HEK293 (cell line): ENCODE measurements around the gene DSCAML1.

Experiments used
- CTCF ChIA-PET: fragments of 350-600 bp; formaldehyde crosslinking; extraction: SDS; loops from one replicate; lab custom pipeline; 2021; ENCODE audit warnings: antibody characterized with exemption; lab: Yijun Ruan, JAX
- POLR2A ChIA-PET: fragments of 300-600 bp; formaldehyde crosslinking; extraction: SDS; loops from one replicate; lab custom pipeline; 2020; ENCODE audit warnings: antibody characterized with exemption, inconsistent platforms; lab: Yijun Ruan, JAX
- H3K27ac ChIP-seq: fragments of 200-500 bp; sonication (Bioruptor generic); 2 replicates; pipeline ENCODE4 v1.5.1; 2014; ENCODE audit warnings: low read depth, low read length, control low read depth, inconsistent platforms; ENCODE audit errors: extremely low read depth
- H3K36me3 ChIP-seq, 2 experiments: fragments of 200-500 bp in 1 of 2; sonication (Bioruptor generic) in 1 of 2; 1 replicate in 1 of 2; 2 replicates in 1 of 2; pipeline ENCODE4 v1.5.1; 2014 to 2017; ENCODE audit warnings: inconsistent platforms in 2 of 2, low read length in 2 of 2; ENCODE audit not compliant: control insufficient read depth in 2 of 2, insufficient read depth in 1 of 2
- H3K4me1 ChIP-seq: fragments of 200-500 bp; sonication (Bioruptor generic); 2 replicates; pipeline ENCODE4 v1.5.1; 2014; ENCODE audit warnings: mild to moderate bottlenecking, low read length, inconsistent platforms; ENCODE audit not compliant: control insufficient read depth, insufficient read depth
- H3K4me3 ChIP-seq: 2 replicates; pipeline ENCODE4 v1.5.1; 2011; ENCODE audit warnings: low read depth, mild to moderate bottlenecking, control low read depth, low read length, moderate library complexity
- H3K9me3 ChIP-seq: fragments of 200-500 bp; sonication (Bioruptor generic); 2 replicates; pipeline ENCODE4 v1.5.1; 2014; ENCODE audit warnings: low read depth, low read length, inconsistent platforms; ENCODE audit not compliant: control insufficient read depth, insufficient read depth
- GLIS1 ChIP-seq: fragments of 450-650 bp; formaldehyde crosslinking; IDR thresholded peaks from 2 replicates; pipeline ENCODE4 v1.5.1; 2016; ENCODE audit warnings: missing biosample characterization, missing genetic modification characterization
- SCRT1 ChIP-seq: fragments of 450-650 bp; formaldehyde crosslinking; IDR thresholded peaks from 2 replicates; pipeline ENCODE4 v1.5.1; 2016; ENCODE audit warnings: missing biosample characterization, missing genetic modification characterization, borderline replicate concordance
- SCRT2 ChIP-seq: fragments of 450-650 bp; formaldehyde crosslinking; IDR thresholded peaks from 2 replicates; pipeline ENCODE4 v1.5.1; 2016; ENCODE audit warnings: missing biosample characterization, missing genetic modification characterization
- WT1 ChIP-seq: fragments of 450-650 bp; formaldehyde crosslinking; IDR thresholded peaks from 2 replicates; pipeline ENCODE4 v1.5.1; 2016; ENCODE audit warnings: missing biosample characterization, missing genetic modification characterization
- ZFP69B ChIP-seq: fragments of 450-650 bp; formaldehyde crosslinking; IDR thresholded peaks from 2 replicates; pipeline ENCODE4 v1.5.1; 2016; ENCODE audit warnings: missing biosample characterization, missing genetic modification characterization
- ZNF112 ChIP-seq: fragments of 450-650 bp; formaldehyde crosslinking; IDR thresholded peaks from 2 replicates; pipeline ENCODE4 v1.5.0; 2017; ENCODE audit warnings: missing biosample characterization, missing genetic modification characterization
- ZNF132 ChIP-seq: fragments of 450-650 bp; formaldehyde crosslinking; IDR thresholded peaks from 2 replicates; pipeline ENCODE4 v1.5.1; 2017; ENCODE audit warnings: missing biosample characterization, missing genetic modification characterization, borderline replicate concordance
- ZNF140 ChIP-seq: fragments of 450-650 bp; formaldehyde crosslinking; IDR thresholded peaks from 2 replicates; pipeline ENCODE4 v1.5.1; 2016; ENCODE audit warnings: missing biosample characterization, missing genetic modification characterization
- ZNF184 ChIP-seq: fragments of 450-650 bp; IDR thresholded peaks from 2 replicates; pipeline ENCODE4 v1.5.1; 2018; ENCODE audit warnings: missing biosample characterization, mild to moderate bottlenecking, missing genetic modification characterization
- ZNF266 ChIP-seq: fragments of 450-650 bp; formaldehyde crosslinking; IDR thresholded peaks from 2 replicates; pipeline ENCODE4 v1.5.1; 2016; ENCODE audit warnings: missing biosample characterization, missing genetic modification characterization, low read depth
- ZNF335 ChIP-seq: fragments of 450-650 bp; formaldehyde crosslinking; conservative IDR thresholded peaks from 2 replicates; pipeline ENCODE4 v1.5.1; 2016; ENCODE audit warnings: missing biosample characterization, missing genetic modification characterization
- ZNF366 ChIP-seq: fragments of 450-650 bp; formaldehyde crosslinking; conservative IDR thresholded peaks from 2 replicates; pipeline ENCODE4 v1.5.1; 2016; ENCODE audit warnings: missing biosample characterization, missing genetic modification characterization
- ZNF433 ChIP-seq: fragments of 450-650 bp; formaldehyde crosslinking; IDR thresholded peaks from 2 replicates; pipeline ENCODE4 v1.5.1; 2016; ENCODE audit warnings: missing biosample characterization, missing genetic modification characterization, low read depth
- ZNF555 ChIP-seq: fragments of 450-650 bp; formaldehyde crosslinking; conservative IDR thresholded peaks from 2 replicates; pipeline ENCODE4 v1.5.1; 2017; ENCODE audit warnings: missing biosample characterization, mild to moderate bottlenecking, missing genetic modification characterization, inconsistent platforms
- ZNF596 ChIP-seq: fragments of 450-650 bp; IDR thresholded peaks from 2 replicates; pipeline ENCODE4 v1.5.0; 2018; ENCODE audit warnings: missing biosample characterization, mild to moderate bottlenecking, missing genetic modification characterization, moderate library complexity
- ZNF660 ChIP-seq: fragments of 450-650 bp; IDR thresholded peaks from 2 replicates; pipeline ENCODE4 v1.5.1; 2018; ENCODE audit warnings: missing biosample characterization, mild to moderate bottlenecking, missing genetic modification characterization
- ZNF785 ChIP-seq: fragments of 450-650 bp; formaldehyde crosslinking; IDR thresholded peaks from 2 replicates; pipeline ENCODE4 v1.5.1; 2016; ENCODE audit warnings: missing biosample characterization, missing genetic modification characterization
- TF ChIP-seq, protein P1 (sequence below): fragments of 450-650 bp; formaldehyde crosslinking; IDR thresholded peaks from 2 replicates; pipeline ENCODE4 v1.5.1; 2017; ENCODE audit warnings: missing biosample characterization, missing genetic modification characterization
- TF ChIP-seq, protein P2 (sequence below): fragments of 450-650 bp; formaldehyde crosslinking; IDR thresholded peaks from 2 replicates; pipeline ENCODE4 v1.5.1; 2016; ENCODE audit warnings: missing biosample characterization, missing genetic modification characterization
- TF ChIP-seq, protein P3 (sequence below): fragments of 450-650 bp; IDR thresholded peaks from 2 replicates; pipeline ENCODE4 v1.5.1; 2018; ENCODE audit warnings: missing biosample characterization, missing genetic modification characterization

The DSCAML1 gene

DNA sequence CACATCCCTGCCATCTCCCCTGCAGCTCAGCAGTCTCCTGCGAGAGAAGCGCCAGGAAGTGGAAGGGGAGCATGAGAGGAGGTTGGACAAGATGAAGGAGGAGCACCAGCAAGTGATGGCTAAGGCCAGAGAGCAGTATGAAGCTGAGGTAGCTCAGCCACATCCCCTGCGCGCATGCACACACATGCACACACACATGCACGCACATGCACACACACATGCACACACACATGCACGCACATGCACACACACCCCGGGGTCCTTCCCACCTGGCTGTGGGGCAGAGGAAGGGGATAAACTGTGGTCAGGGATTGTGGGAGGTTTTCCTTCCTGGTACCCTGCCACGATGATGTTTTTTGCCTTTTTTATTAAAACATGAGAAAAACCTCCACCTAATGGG is 404.0 kb downstream of the DSCAML1 start:
- Histone ChIP-seq H3K9me3 (no peaks in the 10 kb centered on the region), H3K4me3 (no peak overlapping the region), H3K36me3 (peaks cover 0 to 90% of the 10 kb centered on the region in 2 experiments; a peak in 2 of 3 replicates), H3K27ac (no peak overlapping the region), H3K4me1 (no peaks in the 10 kb centered on the region)
- ChIA-PET POLR2A (no interaction called here), CTCF (interaction anchor here (0.7 to 1.0 kb wide), 4 partner anchors 32 to 426 kb away, joined by 3 read pairs; no protein-coding TSS in a partner anchor)
- TF ChIP-seq, protein P1, sequence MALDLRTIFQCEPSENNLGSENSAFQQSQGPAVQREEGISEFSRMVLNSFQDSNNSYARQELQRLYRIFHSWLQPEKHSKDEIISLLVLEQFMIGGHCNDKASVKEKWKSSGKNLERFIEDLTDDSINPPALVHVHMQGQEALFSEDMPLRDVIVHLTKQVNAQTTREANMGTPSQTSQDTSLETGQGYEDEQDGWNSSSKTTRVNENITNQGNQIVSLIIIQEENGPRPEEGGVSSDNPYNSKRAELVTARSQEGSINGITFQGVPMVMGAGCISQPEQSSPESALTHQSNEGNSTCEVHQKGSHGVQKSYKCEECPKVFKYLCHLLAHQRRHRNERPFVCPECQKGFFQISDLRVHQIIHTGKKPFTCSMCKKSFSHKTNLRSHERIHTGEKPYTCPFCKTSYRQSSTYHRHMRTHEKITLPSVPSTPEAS = peak; percentile 68; the same call in 1 of the 2 replicates
- no peak for TF ChIP-seq SCRT1 (tag by site-specific recombination)

DNA sequence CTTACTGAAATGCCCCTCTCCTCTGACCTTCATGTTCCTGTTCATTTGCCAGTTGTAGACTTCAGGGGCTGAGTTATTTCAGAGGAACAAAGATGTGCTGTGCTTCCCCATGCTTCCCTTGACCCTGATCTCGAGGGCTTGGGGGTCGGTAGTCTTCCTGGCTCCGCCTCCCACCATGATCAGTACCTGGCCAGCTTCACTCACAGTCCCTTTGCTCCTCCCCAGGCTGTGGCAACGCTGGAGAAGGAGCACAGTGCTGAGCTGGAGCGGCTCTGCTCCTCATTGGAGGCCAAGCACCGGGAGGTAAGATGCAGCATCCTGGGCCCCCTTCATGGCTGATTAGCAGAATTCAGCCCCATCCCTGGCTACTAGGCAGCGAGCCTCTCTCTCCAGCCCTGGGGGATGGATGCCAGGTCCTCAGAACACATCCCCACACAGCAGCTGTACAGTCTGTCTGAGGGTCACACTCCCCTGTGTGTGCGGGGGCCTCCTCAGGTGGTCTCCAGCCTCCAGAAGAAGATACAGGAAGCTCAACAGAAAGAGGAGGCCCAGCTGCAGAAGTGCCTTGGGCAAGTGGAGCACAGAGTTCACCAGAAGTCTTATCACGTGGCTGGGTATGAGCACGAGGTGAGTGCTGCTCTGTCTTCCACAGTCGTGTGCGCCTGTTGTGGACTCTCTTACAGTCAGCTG is 404.9 kb downstream of the DSCAML1 start:
- no peak overlapping the region for H3K4me3 ChIP-seq
- ChIA-PET POLR2A (no interaction called here), CTCF (interaction anchor here (0.5 kb wide), 1 partner anchor 36 kb away, joined by 3 read pairs; no protein-coding TSS in a partner anchor)
- no peak overlapping the region for H3K27ac ChIP-seq
- peaks cover 0 to 91% of the 10 kb centered on the region in 2 experiments; a peak in 2 of 3 replicates for H3K36me3 ChIP-seq
- no peaks in the 10 kb centered on the region for H3K9me3 ChIP-seq
- no peaks in the 10 kb centered on the region for H3K4me1 ChIP-seq
- no peak for TF ChIP-seq ZNF366 (tag by site-specific recombination)
- TF ChIP-seq, protein P2, sequence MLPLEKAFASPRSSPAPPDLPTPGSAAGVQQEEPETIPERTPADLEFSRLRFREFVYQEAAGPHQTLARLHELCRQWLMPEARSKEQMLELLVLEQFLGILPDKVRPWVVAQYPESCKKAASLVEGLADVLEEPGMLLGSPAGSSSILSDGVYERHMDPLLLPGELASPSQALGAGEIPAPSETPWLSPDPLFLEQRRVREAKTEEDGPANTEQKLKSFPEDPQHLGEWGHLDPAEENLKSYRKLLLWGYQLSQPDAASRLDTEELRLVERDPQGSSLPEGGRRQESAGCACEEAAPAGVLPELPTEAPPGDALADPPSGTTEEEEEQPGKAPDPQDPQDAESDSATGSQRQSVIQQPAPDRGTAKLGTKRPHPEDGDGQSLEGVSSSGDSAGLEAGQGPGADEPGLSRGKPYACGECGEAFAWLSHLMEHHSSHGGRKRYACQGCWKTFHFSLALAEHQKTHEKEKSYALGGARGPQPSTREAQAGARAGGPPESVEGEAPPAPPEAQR (tag by site-specific recombination) = no peak
- TF ChIP-seq ZNF140 (tag by site-specific recombination) = no peak
- no peak for TF ChIP-seq ZNF660 (tag by site-specific recombination)
- TF ChIP-seq ZNF112 (tag by site-specific recombination) = no peak
- no peak for TF ChIP-seq GLIS1 (tag by site-specific recombination)
- TF ChIP-seq, protein P3, sequence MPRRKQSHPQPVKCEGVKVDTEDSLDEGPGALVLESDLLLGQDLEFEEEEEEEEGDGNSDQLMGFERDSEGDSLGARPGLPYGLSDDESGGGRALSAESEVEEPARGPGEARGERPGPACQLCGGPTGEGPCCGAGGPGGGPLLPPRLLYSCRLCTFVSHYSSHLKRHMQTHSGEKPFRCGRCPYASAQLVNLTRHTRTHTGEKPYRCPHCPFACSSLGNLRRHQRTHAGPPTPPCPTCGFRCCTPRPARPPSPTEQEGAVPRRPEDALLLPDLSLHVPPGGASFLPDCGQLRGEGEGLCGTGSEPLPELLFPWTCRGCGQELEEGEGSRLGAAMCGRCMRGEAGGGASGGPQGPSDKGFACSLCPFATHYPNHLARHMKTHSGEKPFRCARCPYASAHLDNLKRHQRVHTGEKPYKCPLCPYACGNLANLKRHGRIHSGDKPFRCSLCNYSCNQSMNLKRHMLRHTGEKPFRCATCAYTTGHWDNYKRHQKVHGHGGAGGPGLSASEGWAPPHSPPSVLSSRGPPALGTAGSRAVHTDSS (tag by site-specific recombination) = no peak
- TF ChIP-seq WT1 = no peak
- no peak for TF ChIP-seq ZNF433 (tag by site-specific recombination)
- TF ChIP-seq ZNF555 (tag by site-specific recombination) = no peak
- no peak for TF ChIP-seq ZNF132
- TF ChIP-seq ZNF184 (tag by site-specific recombination) = no peak
- TF ChIP-seq ZFP69B = no peak
- no peak for TF ChIP-seq ZNF596
- no peak for TF ChIP-seq ZNF335 (tag by site-specific recombination)
- no peak for TF ChIP-seq ZNF266 (tag by site-specific recombination)
- no peak for TF ChIP-seq SCRT2 (tag by site-specific recombination)
- no peak for TF ChIP-seq ZNF785 (tag by site-specific recombination)
